HG03280 (cell line): ENCODE data around the gene CARMIL1.
"Not testable (repeated sequence)": the region's sequence is repeated elsewhere in the genome, so short reads cannot be mapped to it uniquely, and the experiment has no call there.

Experiments used
- ATAC-seq: cut with Tn5 transposase; IDR thresholded peaks from one replicate; pipeline ENCODE4 v1.9.1; 2021; ENCODE audit warnings: mild to moderate bottlenecking, moderate library complexity; ENCODE audit not compliant: unreplicated experiment

Gene CARMIL1

DNA sequence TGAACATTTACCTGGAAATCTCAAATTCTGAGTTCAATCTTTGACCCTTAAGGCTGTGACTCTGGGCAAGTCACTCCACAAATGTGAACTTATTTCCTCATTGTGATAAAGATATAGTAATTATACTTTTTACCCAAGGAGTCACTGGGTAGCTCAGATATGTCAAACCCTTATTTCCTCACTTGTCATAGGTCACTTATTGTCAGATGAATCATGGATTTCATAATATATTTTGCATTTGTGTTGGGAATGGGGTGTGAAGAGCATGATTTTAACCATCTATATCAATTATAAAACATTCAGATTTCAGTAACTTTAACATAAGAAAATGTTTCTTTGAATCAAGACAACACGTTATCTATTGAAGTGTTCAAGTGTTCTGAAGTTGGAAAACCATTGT lies 3.7 kb upstream of the CARMIL1 start:
- no peak for ATAC-seq

DNA sequence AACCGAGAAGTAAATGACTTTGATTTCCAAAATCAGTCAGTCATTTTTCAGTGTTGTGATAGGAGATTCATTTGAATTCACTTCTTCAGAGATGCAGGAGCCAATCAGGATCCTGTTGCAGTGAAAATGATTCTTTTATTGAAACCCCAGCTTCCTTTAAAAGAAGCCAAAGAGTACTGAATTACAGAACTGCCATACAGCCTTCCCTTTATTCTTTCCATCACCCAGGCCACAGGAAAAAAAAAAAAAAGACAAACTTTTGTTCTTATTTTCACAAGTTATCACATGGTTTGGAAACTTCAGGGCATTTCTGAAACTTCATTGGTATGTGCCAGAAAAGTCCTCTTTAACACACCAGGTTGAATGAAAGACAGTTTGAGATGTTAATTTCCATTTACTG lies 1.8 kb upstream of the CARMIL1 start:
- ATAC-seq, result no peak

DNA sequence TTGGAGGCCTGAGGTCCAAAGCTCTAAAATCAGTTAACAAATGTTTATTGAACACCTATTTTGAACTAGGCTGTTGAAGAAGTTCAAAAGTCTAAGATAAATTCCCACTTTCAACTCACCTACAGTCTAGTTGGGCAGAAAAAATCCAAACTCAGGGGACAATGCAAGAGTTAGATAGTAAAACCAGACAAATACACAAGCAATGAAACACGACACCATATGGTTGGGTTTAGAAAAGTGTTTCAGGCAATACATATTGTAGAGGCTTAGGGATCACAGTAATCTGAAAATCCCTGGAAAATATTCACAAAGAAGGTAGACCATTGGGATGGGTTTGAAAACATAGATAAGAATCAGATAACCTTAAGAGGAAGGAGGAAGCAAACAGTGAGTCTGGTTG lies 1.3 kb upstream of the CARMIL1 start:
- ATAC-seq, result no peak

DNA sequence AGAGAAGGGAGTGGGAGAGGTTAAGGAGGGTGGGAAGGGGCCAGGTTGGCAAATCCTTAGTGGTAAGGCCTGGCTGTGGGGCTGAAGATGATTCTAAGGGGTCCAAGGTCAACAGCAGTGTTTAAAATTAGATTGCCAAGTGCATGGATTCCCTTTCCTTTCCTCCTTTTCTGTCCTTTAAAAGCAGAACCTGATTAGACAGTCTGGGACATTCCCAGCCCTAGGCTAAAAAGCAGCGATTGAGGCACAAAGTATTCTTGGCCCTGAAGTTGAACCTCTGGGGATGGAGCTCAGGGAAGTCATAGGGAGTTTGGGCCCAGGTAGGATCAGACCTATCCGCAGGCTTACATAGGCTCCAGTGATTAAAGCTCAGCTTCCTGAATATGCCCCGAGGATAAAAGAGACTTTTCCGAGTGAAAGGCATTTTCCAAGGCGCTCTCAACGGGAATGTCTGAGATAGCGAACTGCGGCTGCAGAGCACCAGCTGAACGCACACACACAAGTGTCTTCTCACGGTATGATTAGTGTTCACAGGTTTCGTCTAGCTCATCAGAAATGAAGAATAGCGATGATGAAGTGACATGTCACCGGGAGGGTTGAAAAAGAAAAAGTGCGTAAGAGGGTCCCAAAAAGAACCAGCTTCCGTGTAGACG lies 787 bp upstream of the CARMIL1 start:
- ATAC-seq, result no peak

DNA sequence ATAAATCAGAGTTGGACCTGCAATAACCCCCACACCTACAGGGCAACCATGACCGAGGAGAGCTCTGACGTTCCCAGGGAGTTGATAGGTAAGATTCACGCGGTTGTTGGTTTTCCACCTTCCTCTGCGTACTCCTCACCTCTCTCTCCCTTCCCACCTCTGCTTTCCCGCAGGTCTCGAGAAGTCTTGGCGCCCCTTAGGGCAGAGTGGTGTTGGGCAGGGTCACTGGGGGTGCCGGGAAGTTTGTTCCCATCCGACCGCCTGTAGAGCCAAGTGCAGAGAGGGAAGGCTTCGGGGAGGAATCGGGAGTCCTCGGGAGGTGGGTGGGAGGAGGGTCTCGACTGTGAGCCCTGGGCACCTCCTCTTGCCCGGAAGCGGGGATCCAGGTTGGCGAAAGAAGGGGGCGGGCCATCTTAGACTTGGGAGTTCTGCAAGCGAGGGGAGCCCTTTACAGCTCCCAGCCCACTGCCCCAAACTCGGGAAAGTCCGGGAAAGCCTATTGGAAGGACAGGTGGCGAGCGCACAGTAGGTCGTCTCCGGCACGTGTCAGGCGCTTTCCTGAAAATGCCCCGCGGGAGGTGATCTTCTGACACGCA lies 672 bp downstream of the CARMIL1 start:
- peak; percentile 10 for ATAC-seq

DNA sequence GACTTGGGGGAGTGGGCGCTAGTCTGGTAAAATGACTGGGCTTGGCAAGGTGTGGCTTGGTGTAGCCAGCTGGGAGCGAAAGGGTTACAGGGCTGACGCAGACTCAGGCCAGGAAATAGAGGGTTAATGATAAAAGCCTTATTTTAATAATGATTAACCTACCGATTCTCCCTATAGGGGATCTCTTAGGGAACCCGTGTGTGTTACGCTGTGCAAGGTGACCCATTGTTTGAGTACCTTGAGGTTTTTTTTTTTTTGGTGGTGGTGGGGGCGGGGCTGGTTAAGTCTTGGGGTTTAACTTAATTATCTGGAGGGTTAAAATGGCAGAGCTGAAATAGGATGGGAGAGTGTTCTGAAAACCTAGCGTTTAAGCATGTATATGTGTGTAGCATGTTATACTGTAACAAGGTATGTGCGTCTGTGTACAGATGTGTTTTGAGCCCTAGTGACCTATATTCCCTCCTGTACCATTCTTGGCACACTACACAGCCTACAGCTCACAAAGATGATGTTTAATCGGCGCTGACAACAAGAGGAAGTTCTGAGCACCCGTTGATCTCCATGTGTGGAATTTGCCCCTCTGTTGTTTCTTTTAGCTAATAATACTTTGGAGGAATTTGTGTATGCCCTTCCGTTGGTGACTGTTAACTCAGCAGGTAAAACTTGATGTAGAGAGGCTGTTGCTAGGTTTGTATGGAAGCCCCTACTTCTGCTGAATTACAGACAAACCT lies 1.3 kb downstream of the CARMIL1 start:
- ATAC-seq, result no peak

DNA sequence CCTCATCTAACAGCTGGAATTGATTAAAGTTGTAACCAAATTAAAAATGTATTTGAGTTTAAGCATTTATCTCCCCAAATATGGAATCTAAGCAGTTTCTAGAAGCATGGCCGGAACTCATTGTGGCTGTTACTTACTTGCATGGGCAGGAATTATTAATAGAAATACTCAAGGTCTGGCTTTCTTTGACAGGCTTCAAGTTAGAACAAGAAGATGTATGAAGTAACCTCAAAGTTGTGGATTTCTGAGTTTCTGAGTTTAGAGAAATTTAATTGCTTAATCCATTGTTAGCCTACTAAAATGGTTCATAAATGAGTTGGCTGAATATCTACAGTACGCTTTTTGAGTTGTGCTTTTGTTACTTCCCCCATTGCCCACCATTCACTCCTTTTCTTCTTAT lies 7.7 kb downstream of the CARMIL1 start:
- ATAC-seq, result no peak

DNA sequence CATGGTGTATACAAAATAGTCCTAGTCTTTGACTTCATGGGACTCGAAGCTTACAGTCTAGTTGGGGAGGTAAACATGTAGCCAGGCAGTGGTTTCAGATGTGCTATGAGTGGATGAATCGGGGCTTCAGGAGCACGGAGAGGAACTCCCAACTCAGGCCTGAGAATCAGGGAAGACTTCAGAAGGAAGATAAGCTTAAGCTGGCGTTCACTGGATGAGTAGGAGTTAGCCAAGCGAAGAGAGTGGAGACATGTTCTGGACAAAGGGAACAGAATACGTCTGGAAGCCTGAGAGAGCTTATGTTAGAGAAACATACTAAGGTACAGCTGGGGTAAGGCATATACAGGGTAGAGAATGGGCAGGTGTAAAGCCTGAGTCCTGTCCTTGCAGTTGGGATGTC lies 8.8 kb downstream of the CARMIL1 start:
- no peak for ATAC-seq

DNA sequence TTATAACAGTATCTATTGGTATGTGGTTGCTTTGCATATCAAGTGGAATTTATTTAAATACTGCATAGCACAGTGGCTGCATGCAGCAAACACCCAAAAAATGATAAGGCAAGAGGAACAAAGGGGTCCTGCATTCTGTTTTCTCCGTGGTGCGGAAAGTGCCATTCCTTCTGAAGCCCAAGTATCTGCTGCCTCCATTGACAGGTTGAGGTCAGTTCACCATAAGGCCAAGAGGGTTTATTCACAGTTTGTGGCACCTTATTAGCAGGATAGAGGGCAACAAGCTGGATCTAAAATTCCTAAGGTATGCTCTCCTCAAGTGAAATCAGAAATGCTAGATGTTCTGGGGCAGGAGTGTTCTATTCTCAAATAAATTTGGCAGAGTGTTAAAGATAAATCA lies 9.3 kb downstream of the CARMIL1 start:
- ATAC-seq, result no peak

DNA sequence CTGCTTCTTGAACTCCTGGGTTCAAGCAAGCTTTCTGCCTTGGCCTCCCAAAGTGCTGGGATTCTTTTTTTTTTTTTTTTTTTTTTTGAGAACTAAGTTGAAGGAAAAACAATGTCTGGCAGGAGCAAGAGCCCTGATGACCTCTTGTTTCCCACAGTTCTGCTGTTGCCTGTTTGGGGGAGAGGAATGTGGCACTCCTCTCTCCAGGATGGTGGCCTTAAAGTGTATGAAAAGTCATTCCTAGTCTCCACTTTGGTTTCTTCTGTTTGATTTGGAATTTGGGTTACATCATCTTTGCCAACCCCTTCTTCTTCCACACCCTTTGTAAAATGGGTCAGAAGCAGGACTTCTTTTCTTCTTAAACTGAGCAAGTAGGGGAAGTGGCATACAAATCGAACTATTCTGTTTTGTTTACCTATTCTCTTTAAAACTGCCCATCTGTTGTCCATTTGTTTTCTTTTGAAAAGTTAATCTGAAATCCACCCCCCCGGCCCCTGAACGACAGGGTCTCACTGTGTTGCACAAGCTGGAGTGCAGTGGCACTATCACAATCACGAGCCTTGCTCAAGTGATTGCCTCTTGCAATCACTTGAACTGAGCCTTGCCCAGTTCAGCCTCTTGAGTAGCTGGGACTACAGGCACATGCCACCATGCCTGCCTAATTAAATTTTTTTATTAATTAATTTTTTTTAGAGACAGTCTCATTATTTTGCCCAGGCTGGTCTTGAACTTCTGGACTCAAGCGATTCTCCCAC lies 11.3 kb downstream of the CARMIL1 start:
- no peak for ATAC-seq

DNA sequence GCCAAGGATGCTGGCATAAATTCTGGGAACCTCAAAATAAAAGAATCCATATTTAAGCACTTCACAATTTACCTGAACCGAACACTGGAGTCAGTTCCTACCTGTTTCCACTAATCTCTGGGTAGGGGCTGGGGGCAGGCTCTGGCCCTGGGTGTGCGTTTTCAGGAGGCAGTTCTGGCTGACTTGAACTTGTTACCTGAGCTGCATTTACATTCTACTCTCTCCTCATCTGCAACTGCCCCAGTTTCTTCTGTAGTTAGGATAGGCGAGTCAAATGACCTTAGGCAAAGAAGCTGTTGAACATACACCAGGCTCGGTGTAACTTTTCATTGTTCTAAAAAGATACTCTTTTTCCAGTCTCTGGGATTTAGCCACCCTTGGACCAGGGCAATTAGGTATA lies 13.2 kb downstream of the CARMIL1 start:
- no peak for ATAC-seq

DNA sequence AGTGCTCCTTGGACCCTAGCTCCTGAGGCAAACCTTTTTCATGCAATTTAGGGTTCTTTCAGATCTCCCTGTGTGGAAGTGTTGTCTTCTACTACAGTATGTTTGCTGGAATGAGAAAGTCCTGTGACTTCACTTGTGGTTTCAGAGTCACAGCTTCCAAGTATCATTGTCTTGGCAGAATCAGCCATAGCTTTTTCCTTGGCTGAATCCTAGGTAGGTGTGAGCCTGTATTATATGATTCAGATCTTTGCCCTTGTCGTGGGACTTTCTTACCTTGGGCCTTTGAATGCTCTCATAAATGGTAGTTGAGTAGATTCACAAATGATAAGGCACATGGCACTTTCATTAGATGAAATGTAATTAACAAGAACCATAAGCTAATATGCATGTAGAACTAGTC lies 16.5 kb downstream of the CARMIL1 start:
- ATAC-seq, result no peak

DNA sequence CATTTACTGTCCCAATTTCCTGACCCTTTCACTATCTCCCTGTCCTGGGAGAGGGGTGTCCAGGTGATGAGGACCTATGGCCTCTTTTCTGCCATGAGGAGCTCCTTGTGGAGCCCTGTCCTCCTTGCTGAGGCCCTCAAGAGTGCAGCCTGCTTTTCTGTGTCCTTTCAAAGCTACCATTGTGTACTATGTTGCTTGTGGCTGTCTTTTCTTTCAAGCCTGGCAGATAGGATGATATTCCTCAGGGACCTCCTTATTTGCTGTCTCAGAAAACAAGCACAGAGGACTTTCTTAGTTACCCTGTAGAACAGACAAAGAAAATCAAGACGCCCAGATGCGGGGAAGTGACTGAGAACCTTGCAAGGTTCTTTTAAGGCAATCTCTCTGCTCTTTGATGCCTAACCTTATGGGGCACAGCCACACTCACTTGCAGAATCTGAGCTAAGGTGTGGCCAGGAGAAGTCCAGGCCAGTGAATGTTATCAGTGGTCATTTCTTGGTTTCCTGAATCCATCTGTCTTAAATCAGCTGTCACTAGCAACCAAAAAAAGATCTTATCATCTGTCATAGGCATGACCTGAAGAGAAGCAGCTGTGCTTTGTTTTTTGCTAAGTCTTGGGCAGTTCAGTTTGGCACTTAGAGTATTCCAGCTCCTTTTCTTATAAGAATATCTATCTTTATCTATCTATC lies 17.2 kb downstream of the CARMIL1 start:
- no peak for ATAC-seq

DNA sequence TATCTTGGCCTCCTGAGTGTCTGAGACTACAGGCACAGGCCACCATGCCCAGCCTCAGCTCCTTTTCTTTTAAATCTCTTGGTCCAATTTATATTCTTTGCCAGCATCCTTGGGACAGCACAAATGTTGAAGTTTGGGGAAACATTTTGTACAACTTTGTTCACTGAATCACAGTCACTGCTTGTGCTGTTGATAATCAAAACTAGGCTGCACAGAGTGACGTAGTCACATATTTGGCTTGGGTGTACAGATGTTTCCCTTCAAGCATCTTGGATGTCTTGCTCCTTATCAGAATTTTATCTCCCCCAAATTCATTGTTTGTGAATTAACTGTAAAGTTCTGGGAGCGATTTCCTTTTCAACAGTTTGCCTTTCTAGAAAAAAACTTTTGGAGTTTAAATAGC lies 17.9 kb downstream of the CARMIL1 start:
- ATAC-seq, result no peak

DNA sequence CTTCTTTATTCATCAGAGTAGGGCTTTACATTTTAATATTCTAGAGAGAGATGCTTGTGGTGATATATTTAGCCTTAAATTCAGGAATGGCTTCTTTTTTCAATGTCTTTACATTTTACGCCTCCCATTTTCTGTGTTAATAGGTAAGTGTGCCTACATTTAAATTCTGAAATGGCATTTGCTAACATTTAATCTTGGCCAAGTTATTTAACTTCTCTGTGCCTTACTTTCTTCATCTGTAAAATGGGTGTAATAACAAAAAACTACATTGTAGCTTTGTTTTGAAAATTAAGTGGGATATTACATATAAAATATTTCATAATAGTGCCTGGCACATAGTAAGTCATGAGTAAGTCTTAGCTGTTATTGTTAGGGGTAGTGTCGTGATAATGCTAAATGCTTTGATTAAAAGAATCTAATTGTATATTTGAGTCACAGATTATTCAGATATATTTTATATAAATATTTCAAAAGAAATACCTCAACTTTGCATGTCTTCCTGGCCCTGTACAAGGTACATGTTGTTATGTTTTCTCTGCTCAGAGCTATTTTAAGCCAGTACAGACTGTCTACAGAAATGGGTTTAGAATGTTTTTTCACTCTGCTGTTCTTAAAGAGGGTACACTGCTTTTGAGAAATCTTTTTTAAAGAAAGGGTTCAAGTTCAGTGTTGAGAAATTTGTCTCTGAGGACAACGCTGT lies 18.8 kb downstream of the CARMIL1 start:
- no peak for ATAC-seq

DNA sequence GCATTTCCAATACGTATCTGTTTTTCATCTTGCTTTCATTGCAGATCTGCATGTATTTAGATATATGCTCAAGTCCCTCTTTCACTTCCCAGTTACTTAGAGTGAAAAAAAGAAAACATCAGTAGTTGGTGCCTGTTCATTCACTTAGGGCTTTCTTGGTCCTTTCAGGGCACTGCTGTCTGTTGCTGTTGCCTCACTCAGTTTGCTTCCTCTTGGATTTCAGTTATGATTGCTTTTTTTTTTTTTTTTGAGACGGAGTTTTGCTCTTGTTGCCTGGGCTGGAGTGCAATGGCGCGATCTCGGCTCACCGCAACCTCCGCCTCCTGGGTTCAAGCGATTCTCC lies 19.3 kb downstream of the CARMIL1 start:
- not testable (repeated sequence) for ATAC-seq

DNA sequence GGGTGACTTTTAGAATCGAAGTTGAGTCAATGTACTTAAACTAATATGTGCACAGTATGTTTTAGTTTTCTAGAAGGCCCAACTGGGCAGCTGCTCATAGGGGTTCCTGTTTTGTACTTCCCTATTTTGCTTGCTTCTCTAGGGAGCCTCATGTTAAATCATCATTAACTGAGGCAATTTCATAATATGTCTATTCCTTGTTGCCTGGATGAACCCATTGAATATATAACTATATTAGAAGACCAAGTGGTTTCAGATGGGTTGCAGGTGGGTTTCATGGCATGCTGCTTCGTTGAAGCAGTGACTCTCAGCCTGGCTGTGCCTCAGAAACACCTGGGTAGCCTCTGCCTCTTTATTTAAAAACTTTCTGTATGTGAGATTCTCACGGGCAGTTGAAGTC lies 22.2 kb downstream of the CARMIL1 start:
- ATAC-seq, result no peak

DNA sequence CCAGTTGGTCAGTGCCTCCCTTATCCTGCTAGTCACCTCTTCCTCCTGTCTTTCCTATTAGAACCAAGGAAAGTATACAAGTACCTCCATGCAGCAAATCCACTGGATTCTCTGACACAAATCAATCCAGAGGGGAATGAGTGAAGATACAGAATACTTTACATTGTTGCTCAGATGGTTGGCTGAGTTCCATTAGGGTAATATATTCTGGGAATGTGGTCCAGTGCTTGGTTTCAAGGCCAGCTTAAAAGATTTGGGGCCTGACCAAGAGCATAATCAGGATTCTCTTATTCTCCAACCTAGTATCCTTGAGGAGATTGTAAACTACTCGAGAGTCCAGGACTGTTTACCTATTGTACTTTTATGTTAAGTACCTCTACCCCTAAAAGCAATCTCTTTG lies 23.0 kb downstream of the CARMIL1 start:
- no peak for ATAC-seq

DNA sequence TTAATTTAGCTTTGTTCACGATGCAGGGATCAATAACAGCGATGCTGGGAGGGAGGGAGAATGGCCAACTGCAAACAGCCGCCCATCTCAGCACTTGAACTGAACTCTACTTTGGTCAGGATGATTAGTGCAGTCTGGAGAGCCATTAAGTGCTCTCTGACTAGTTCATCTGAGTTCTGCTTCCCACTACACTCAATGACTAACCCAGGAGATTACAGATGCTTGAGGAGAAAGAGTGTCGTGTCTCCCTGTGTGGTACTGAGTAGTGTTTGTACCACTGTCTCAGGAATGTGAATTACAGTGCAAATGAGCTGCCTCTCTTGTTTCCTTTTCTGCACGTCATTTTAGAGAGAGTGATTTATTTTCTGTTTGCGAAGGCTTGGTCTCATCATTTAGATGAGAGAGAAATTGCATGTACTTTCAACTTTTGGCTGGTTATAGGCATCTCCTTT lies 23.5 kb downstream of the CARMIL1 start:
- no peak for ATAC-seq

DNA sequence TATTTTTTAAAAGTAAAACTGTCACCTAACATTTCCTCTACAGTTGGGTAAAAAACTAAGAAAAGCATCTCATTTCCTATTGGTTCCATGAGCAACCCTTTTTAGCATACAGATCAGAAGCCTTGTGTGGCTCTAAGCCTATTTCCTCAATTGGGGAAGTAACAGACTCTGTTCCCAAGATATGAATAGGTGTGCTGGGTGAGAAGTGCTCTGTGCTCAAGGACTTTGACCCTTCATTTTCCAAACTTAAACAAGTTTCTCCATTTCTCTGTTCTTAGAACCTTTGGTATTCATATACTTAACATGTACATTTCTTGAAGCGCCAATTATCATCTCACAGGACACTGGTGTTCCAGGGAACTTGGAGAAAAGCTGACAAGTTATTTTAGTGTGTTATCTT lies 24.1 kb downstream of the CARMIL1 start:
- no peak for ATAC-seq

DNA sequence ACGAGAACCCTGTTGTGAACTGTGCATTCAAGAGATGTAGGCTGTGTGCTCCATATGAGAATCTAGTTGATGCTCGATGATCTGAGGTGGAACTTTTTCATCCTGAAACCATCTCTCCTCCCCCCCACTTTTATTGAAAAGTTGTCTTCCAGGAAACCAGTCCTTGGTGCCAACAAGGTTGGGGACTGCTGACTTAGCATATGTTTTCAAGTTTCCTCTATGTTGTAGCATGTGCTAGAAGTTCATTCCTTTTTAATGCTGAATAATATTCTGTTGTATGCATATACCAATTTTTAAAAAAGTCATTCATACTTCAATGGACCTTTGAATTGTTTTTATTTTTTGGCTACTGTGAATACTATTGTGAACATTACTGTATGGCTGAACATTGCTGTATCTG lies 27.2 kb downstream of the CARMIL1 start:
- ATAC-seq, result no peak
